T-helper 2 cell treated with Interferon-gamma antibody and Interleukin-4, amounts not matched to agents 100 ng/mL and 5 ng/mL, for 36 hours (primary cell): Measurements from ENCODE around the gene GPR143. TPM values are rescaled to one million over a fixed set of nuclear protein-coding genes. Genes with fewer than 3 reads are reported as not detected.

Experiments
- intact Hi-C: fragments of 100-400 bp; cut with micrococcal nuclease; formaldehyde crosslinking; loops from one replicate; pipeline ENCODE4 v1.15.1; 2023
- total RNA-seq: library from RNA; stranded (reverse); gene quantifications from 2 replicates; pipeline ENCODE4 v1.2.3, GENCODE V29; 2022

The GPR143 gene
- total RNA-seq, 1 donor from 2014 or later = not detected

DNA sequence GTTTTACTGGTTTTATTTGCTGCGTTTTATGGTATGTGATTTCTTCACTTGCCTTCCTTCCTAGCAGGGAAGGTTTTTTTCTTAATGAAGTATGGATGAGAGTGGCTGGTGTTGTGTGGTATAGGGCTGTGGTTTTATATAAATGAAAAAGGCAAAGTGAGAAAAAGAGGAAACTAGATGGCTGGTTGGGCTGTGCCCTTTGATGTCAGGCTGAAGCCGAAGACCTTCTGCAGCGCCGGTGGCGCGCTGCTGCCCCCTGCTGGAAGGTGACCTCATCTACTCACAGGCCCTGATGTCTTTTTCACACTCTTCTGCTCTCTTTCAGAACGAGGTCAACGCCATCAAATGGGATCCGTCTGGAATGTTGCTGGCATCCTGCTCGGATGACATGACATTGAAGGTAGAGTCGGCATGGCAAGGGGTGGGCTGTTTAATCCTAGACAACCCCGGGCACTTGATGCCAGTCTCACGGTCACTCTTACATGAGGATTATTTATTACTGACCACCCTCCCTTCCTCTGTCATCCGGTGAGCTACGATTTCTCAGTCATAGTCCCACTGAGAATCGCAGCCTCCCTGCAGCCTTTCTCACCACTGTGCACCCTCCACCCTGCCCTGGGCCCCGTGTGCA is 56.6 kb downstream of the GPR143 start:
- intact Hi-C loops = loop anchor here (1.0 to 5.0 kb wide), 4 partner anchors 247 to 893 kb away; no protein-coding TSS in a partner anchor

DNA sequence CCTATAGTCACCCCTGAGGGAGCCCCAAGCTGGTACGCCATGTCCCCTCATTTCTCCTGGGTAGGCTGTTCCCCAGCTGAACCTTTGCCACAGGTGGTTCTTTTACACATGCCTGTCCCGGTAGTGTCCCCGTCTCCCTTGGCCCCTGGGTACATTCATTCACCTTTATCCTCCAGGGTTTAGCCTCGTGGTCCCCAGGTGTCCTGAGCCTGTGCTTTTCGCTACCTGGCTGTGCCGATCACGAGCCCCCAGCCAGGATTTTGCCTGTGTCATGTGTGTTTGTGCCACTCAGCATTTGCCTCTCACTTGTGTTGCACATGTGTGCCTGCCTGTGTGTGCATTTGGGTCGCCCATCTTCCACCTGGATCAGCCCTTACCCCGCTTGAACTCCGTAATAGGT is 57.6 kb downstream of the GPR143 start:
- intact Hi-C loops = loop anchor here (5.0 kb wide), 2 partner anchors 246 to 356 kb away; no protein-coding TSS in a partner anchor

DNA sequence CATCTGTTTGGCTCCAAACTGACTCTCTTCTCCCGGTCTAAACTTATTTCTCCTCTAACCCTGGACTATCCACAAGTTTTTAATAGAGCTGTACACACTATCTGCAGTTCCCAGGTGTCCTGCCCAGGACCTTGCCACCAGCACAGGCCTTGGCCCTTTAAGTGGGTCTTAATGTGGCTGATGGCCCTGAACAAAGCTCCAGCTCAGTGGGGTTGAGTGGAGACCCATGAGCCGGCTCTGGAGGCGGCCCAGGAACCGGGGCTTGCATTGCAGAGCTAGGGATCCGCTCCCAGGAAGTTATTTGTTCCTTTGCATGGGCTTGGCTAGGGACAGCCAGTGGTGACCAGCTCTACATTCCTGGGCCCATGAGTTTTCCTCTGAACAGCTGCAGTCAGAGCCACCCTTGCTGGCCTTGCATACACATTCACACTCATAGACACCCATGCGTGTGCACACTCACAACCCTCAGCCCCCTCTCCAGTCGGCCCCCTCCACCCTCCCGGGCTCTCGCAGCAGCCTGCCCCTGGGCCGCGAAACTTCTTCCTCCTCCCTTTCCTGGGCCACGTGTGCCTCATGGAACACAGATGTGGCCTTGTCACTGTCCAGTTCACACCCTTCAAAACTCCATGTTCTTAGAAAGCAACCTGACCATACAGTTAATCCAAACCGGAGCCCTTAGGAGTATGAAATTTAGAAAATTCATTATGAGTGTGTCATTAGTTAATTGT is 58.2 kb downstream of the GPR143 start:
- intact Hi-C loops = loop anchor here (5.0 kb wide), 2 partner anchors 245 to 355 kb away; no protein-coding TSS in a partner anchor

DNA sequence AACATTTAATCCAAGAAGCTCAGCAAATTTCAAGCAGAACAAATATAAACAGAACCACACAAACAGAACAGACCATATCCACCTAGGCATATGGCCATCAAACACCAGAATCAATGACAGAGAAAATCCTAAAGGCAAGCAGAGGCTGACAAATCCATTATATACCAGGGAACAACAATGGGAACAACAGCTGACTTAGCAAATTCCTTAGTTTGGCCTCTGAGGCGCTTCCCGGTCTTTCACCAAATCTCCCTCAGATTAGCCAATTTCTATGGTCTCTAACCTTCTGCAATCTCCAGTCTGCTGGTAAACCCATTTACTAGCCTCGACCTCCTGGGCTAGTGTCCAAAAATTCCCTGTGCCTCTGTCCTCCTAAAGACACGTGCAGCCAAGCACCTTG is 59.2 kb downstream of the GPR143 start:
- intact Hi-C loops = loop anchor here (5.0 kb wide), 2 partner anchors 244 to 354 kb away; no protein-coding TSS in a partner anchor

DNA sequence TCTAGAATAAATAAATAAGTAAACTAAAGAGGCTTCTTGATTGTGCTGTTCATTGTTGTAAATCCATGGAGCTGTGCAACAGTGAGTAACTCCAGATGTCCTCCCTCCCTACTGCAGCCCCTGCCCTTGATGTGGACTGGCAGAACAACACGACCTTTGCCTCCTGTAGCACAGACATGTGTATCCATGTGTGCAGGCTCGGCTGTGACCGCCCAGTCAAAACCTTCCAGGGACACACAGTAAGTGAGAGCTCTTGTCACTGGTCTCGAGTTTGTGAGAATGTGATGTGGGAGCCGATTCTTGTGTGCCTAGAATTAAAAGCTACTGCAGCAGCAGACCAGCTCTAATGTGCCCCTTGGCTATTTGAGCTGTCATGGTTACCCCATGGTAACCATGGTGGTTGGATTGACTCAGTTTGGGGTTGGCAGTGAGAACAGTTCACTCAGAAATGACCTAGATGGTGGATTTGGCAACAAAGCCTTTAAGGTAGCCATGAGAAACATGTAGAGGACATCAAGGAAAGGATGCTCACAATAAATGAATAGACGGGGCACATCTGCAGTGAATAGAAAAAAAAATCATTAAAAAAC is 60.7 kb downstream of the GPR143 start:
- intact Hi-C loops = loop anchor here (5.0 kb wide), 2 partner anchors 243 to 353 kb away; no protein-coding TSS in a partner anchor

DNA sequence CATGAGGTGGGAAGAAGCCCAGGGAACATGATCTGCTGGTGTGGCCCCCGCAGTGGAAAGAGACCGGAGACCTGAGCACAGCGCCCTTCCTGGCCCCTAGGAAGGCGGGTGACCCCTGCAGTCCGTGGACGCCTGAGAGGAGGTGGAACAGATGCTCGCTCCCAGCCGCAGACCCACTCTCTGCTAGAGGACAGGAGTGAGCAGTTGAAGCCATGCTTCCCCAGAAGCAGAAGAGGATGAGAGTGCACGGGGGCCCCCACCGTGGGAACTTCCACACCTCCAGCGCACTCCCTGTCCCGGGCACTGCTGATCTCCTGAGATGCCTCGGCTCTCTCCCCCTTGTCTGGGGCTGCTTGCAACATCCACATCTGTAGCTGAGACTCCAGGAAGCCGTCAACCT is 62.2 kb downstream of the GPR143 start:
- intact Hi-C loops = no loop called here

DNA sequence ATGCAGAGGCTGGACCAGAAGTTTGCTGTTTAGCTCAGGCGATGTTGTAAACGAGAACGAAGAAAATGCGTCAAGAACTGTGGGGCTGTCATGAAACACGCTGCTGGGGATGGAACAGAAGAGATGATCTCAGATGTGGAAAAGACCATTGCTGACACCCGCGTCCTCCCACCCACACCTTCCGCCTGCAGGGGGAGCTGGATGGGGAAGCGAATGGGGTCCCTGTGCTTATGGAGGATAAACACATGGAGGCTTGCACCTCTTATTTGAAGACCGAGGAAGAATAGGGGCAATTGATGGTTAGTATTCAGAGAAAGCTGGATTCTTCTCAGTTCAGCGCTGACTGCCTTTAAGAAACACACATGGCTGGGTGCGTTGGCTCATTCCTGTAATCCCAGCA is 63.9 kb downstream of the GPR143 start:
- intact Hi-C loops = no loop called here

DNA sequence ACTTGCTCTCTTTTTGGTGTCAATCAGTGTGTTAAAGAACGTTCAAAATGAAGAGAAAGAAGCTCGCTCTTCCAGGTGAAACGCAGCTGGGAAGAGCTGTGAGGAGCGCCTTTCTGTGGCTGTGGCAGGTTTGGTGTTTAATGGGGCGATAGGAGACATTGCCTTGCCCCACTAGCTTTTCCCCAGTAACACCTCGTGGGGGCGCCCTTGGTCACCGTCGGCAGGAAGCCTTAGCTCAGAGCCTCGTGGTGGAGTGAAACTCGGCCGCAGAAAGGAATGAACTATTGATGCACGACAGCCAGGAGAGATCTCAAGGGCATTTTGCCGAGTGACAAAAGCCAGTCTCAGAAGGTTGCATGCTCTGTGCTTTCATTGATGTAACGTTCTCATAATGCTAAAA is 65.1 kb downstream of the GPR143 start:
- intact Hi-C loops = no loop called here

DNA sequence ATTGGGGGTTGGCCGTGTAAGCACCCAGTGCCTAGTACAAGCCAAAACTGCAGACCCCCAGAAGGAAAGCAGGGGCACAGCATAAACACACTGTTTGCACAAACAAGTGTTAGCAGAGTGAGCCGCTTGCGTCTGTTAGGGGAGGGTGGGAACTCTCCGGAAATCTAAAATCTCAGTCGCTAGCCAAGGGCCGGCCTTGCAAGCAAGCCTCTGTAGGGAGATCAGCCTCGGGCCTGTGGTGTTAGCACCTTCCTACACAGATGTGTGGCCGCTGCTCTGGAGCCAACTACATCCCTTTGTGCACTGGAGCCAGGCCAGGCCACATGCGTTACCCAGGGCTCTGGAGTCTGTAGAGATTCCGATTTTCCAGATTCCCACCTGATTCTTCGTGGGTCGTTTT is 67.1 kb downstream of the GPR143 start:
- intact Hi-C loops = no loop called here

DNA sequence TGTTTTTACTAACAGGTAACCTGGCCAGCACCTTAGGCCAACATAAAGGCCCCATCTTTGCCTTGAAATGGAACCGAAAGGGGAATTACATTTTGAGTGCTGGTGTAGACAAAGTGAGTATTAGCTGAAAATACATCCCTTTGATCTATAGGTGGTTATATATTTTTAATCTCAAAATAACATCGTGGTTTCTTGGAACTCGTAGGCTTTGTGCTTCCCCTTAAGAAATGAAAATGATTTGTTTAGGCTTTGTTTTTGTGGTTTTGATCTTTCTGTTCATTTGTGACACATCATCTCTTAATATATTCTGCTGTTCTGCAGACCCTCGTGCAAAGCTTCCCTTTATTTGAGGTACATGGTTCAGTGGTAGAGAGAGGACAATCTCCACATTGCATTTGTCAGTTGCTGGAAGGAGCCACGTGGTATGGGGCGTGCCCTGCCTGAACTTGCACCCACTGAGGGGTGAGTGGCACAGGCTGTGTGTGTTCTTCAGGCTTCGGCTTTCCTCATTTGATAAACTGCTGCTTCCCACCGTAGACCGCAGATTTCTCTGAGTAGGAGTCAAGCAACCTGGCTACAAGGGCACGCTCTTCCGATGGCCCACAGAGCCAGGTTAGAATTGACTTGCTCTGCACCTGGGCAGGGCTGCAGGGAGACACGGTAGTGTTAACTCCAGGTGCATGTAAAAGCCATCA is 72.2 kb downstream of the GPR143 start:
- intact Hi-C loops = no loop called here

DNA sequence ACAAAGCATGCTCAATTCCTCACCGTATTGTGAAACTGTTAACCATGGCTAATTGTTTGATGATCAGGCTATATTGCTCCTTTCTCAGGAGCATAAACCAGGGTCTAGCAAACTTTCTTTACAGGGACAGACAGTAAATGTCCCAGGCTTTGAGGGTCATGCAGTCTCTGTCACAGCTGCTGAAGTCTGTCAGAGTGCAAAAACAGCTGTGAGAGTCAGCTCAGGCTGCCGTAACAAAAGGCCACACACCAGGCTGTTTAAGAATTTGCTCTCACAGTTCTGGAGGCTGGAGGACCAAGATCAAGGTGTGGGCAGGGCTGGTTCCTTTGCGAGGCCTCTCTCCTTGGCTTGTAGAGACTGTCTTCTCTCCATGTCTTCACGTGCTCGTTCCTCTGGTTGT is 75.6 kb downstream of the GPR143 start:
- intact Hi-C loops = no loop called here

DNA sequence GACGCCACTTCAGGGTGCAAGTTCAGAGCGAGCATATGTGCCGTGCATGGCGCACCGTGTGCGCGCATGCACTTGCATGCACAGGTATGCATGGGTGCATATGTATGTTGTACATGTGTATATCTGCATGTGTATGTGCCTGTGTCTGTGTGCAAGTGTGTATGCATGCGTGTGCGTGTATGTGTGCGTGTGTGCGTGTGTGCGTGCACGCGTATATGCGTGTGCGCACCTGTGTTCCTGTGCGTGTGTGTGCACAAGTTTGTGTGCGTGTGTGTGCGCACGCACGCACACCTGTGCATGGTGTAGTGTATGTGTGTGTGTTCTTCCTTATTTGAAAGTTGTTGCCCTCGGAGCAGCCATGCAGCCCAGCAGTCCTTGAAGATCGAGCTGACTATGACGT is 76.8 kb downstream of the GPR143 start:
- intact Hi-C loops = no loop called here

DNA sequence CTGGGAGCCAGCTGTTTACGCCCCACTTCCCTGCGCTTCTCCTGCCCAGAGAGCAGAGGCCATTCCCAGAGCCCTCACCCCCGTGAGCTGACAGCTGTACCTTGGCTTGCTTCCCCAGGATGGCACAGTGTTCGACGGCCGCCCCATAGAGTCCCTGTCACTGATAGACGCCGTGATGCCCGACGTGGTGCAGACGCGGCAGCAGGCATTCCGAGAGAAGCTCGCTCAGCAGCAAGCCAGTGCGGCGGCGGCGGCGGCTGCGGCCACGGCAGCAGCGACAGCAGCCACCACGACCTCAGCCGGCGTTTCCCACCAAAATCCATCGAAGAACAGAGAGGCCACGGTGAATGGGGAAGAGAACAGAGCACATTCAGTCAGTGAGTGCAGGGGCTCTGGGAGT is 77.7 kb downstream of the GPR143 start:
- intact Hi-C loops = no loop called here

DNA sequence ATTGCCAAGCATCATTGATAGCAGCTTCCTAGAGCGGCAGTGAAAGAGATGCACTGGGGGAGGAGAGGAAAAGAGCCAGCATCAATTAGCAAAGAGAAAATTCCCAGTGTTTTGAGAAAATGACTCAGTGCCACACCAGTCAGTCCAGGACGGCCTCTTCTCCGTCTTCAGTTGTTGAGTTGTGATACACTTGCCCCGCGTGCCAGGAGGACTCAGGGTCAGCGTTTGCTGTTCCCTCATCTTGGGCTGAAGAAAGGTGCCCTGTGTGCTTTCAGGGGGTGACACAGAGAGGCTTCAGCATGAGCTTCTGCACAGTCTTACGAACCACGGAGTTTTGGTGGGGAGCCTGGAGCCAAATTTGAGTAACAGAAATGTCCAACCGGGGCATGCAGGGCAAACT is 82.3 kb downstream of the GPR143 start:
- intact Hi-C loops = no loop called here

DNA sequence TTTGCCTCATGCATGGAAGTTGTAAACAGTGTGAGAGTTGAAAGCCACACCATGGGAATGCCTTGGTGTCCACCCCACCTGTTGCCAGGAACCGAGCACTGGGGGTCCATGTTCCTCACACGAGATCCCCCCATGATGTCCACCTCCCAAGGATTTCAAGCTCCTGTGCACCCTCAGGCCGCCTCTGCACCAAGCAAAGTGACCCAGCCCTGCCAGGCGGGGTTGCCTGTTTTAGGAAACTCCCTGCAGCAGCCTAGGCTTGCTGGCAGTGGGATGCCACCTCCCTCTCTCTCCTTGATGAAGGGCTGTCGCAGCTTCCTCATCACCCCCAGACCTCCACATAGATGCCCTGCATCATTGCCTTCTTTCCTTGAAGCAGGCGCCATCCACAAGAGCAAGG is 82.8 kb downstream of the GPR143 start:
- intact Hi-C loops = no loop called here

DNA sequence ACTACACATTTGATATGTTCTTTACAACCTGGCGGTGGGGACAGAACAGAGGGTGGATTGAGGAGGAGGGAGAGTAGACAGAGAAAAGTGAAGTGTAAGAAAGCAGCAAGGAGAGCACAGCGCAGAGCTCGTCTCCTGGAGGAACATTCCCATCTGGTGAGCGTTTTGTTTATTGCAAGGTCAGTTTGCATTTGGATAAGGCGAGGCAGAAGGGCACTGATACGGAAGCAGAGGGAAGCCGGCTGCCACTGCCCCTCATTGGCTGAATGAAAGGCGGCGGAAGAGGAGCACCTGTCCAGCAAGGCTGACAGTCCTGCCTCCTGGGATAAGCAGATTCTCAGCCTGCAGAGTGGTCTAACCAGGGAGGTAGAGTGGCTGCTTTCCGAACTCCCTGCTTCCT is 83.2 kb downstream of the GPR143 start:
- intact Hi-C loops = no loop called here

DNA sequence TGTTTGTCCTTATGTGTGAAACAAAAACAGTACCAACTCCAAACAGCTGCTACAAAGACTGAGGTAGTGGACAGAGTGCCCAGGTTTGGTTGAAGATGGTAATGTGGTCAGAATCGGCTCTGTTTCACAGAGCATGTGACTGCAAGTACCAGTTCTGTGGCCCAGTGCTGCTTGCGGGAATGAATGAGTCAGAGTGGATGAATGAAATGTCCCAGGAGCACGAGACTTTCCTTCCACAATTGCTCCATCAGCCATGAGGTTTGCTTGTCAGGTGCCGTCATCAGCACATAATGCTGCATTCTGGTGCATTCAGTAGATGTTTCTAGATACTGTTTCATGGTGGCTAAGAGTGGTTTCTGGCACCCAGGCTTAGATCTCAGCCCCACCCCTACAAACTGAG is 84.2 kb downstream of the GPR143 start:
- intact Hi-C loops = no loop called here

DNA sequence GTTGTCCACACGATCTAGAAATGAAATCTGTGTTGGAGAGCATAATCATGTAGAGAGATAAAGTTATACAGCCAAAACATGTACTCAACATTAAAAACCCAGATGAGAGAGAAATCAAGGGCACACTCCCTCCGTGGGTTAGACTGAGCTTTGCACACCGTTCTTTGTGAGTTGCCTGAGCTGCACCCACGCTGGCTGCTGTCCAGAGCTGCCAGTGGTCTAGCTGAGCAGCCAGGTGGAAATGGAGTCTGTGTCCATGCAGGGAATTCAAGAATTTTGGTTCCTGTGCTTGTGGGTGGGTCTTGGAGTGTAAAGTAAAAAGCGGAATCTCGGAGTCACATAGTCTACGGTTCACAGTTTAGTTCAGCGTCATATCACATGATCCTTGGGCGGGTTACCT is 84.6 kb downstream of the GPR143 start:
- intact Hi-C loops = no loop called here

DNA sequence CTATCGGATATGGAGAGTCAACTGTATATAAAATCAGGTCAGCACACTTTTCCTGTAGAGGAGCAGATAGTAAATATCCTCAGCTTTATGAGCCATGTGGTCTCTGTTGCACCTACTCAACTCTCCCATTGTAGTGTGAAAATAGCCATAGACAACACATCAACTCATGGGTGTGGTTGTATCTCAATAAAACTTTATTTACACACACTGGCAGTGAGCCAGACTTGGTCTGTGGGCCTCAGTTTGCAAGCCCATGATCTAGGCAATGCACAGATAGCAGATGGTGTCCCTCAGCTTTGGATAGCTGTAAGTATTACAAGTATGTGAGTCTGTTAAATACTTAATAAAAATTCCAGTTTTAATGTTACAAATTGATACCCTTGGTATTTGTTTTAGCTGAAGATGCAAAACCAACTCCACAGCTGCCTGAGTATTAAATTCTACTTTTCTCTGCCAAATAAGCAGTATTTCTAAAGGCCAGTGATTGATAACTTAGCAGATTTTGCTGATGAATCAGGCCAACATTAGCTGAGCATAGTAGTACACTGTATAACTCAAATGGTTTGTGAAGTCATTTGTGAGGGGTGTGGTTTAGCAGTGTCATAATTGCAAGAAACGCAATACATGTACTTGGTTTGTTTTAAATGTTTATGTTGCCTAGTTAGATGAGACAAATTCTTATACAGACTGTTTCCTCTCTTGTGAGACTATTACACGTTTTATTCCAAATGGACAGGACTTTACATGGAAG is 87.3 kb downstream of the GPR143 start:
- intact Hi-C loops = no loop called here

DNA sequence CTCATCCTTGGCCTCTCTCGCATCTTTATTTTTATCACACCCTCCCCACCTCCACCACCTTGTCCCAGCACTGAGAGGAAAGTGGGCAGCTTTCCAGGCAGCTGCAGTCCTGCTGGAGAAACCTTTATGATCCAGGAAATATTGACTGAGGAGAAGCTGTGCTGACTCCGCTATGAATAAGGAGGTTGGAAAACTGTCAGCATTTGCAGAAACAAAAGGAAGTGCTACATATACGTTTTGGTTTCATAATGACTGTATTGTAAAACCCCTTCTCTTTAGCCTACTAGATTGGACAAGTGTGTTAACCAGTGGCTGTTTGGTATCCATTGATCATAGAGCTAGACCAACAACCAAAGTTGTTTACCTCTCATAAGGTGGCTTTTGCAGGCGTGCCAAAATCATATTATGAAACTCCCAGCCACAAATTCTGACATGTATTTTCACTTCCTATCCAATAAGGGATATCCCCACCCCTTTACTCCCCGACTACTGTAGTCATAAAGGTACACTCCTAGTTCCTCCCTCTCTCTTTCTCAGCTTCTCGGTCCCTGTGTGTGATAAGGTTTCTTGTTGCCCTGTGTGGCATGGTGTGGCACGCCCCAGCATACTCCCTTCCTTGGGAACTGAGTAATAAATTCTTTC is 88.4 kb downstream of the GPR143 start:
- intact Hi-C loops = loop anchor here (1.0 to 2.0 kb wide), 3 partner anchors 33 to 324 kb away; partner anchors contain the start of gene TBL1X

DNA sequence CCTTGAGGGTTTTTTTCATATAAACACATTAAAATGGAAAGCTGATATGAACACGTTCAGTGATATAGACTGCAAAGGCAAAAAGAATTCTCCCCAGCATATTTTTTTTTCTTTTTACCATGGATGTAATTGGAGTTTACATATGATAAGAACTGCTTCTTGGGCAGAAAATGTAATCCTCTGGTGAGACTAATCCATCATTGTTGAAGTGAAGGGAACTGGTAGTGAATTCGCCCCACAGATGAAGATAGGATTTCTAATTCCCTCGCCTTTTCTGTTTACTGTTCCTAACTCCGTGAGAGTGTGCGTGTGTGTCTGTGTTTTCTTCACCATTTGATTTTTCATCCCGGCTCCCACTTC is 88.9 kb downstream of the GPR143 start:
- intact Hi-C loops = loop anchor here (1.0 to 2.0 kb wide), 3 partner anchors 32 to 324 kb away; partner anchors contain the start of gene TBL1X
